ENCODE results near the gene DDX28. TPM values are rescaled to one million over a fixed set of nuclear protein-coding genes. Genes with fewer than 3 reads are reported as not detected.

The DDX28 gene
- total and polyA plus RNA-seq, 2 of the 4 experiments (the other 2 are of a cell fraction): 9.2 to 10.0 TPM

DNA sequence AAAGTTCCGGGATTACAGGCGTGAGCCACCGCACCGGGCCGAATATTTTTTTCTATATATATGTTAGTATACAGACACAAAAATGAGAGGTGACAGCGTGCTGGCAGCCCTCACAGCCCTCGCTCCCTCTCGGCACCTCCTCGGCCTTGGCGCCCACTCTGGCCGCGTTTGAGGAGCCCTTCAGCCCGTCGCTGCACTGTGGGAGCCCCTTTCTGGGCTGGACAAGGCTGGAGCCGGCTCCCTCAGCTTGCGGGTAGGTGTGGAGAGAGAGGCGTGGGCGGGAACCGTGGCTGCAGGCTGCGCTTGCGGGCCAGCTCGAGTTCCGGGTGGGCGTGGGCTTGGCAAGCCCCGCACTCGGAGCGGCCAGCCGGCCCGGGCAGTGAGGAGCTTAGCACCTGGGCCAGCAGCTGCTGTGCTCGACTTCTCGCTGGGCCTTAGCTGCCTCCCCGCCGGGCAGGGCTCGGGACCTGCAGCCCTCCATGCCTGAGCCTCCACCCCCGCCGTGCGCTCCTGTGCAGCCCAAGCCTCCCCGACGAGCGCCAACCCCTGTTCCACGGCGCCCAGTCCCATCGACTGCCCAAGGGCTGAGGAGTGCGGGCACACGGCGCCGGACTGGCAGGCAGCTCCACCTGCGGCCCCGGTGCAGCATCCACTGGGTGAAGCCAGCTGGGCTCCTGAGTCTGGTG, 40.9 kb downstream of the DDX28 start:
- POLR2A ChIA-PET (ENCODE audit: unreplicated experiment): interaction anchor here (0.6 kb wide), 1 partner anchor 53 kb away, joined by 4 read pairs; no protein-coding TSS in a partner anchor
- no TSS peak for BruUV-seq (replicated peaks)
- no peak overlapping the region for H3K56ac ChIP-seq (ENCODE audit: extremely low read depth, insufficient read depth, low read length)

More for the DNA sequence above, 40.9 kb downstream of the DDX28 start:
- TF ChIP-seq CHD1 (IDR thresholded peaks at IDR 0.05; ENCODE audit: low read depth, low read length): no peak
- TF ChIP-seq SMC3 (IDR thresholded peaks at IDR 0.05; ENCODE audit: low read depth, low read length): no peak
- no peak for TF ChIP-seq NFE2L2 (IDR thresholded peaks at IDR 0.05; ENCODE audit: low read depth, low read length)
- TF ChIP-seq RAD21 (IDR thresholded peaks at IDR 0.05; ENCODE audit: low read length): no peak
- TF ChIP-seq, protein P1, sequence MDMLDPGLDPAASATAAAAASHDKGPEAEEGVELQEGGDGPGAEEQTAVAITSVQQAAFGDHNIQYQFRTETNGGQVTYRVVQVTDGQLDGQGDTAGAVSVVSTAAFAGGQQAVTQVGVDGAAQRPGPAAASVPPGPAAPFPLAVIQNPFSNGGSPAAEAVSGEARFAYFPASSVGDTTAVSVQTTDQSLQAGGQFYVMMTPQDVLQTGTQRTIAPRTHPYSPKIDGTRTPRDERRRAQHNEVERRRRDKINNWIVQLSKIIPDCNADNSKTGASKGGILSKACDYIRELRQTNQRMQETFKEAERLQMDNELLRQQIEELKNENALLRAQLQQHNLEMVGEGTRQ (IDR thresholded peaks at IDR 0.05; ENCODE audit: low read depth, low read length): no peak
- no peak for TF ChIP-seq MAFK (IDR thresholded peaks at IDR 0.05; ENCODE audit: low read depth, low read length)
- TF ChIP-seq, protein P2, sequence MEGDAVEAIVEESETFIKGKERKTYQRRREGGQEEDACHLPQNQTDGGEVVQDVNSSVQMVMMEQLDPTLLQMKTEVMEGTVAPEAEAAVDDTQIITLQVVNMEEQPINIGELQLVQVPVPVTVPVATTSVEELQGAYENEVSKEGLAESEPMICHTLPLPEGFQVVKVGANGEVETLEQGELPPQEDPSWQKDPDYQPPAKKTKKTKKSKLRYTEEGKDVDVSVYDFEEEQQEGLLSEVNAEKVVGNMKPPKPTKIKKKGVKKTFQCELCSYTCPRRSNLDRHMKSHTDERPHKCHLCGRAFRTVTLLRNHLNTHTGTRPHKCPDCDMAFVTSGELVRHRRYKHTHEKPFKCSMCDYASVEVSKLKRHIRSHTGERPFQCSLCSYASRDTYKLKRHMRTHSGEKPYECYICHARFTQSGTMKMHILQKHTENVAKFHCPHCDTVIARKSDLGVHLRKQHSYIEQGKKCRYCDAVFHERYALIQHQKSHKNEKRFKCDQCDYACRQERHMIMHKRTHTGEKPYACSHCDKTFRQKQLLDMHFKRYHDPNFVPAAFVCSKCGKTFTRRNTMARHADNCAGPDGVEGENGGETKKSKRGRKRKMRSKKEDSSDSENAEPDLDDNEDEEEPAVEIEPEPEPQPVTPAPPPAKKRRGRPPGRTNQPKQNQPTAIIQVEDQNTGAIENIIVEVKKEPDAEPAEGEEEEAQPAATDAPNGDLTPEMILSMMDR (conservative IDR thresholded peaks at IDR 0.05; ENCODE audit: low read depth, low read length): no peak
- no peak for TF ChIP-seq POLR2A (IDR thresholded peaks at IDR 0.05; ENCODE audit: low read depth, low read length)
- TF ChIP-seq BHLHE40 (IDR thresholded peaks at IDR 0.05; ENCODE audit: low read depth, low read length): no peak
- no peak for TF ChIP-seq RFX5 (IDR thresholded peaks at IDR 0.05; ENCODE audit: low read depth, low read length)
- no peak for TF ChIP-seq MXI1 (IDR thresholded peaks at IDR 0.05; ENCODE audit: borderline replicate concordance, low read depth, low read length)
- TF ChIP-seq RCOR1 (IDR thresholded peaks at IDR 0.05; ENCODE audit: insufficient replicate concordance, low read length): no peak
- TF ChIP-seq, protein P3, sequence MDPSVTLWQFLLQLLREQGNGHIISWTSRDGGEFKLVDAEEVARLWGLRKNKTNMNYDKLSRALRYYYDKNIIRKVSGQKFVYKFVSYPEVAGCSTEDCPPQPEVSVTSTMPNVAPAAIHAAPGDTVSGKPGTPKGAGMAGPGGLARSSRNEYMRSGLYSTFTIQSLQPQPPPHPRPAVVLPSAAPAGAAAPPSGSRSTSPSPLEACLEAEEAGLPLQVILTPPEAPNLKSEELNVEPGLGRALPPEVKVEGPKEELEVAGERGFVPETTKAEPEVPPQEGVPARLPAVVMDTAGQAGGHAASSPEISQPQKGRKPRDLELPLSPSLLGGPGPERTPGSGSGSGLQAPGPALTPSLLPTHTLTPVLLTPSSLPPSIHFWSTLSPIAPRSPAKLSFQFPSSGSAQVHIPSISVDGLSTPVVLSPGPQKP (IDR thresholded peaks at IDR 0.05; ENCODE audit: borderline replicate concordance, low read depth, low read length): no peak
- TF ChIP-seq FOS (IDR thresholded peaks at IDR 0.05; ENCODE audit: low read depth, low read length): no peak
- Histone ChIP-seq H4K5ac (ENCODE audit: low read depth, low read length) (no peak overlapping the region), H3K4me3 (ENCODE audit: insufficient read depth, low read depth, low read length) (no peak overlapping the region), H3K18ac (ENCODE audit: low read depth, low read length) (no peak overlapping the region), H4K20me1 (ENCODE audit: insufficient read depth, low read length) (no peaks in the 10 kb centered on the region), H3K9me3 (ENCODE audit: control insufficient read depth, insufficient read depth, low read length) (no peaks in the 10 kb centered on the region), H2BK5ac (ENCODE audit: low read depth, low read length, poor library complexity, severe bottlenecking) (no peak overlapping the region), H3K27me3 (ENCODE audit: control insufficient read depth, insufficient read depth, low read length) (peaks cover 17% of the 10 kb centered on the region), H3K14ac (replicated peaks; ENCODE audit: low read depth, low read length) (no peak overlapping the region), H2BK15ac (ENCODE audit: low read depth, low read length) (no peak overlapping the region), H2AFZ (replicated peaks; ENCODE audit: low read length, poor library complexity) (no peak overlapping the region), H3K23ac (ENCODE audit: low read depth, low read length) (no peak overlapping the region), H3K4me2 (ENCODE audit: low read depth, low read length) (no peak overlapping the region), H2BK120ac (ENCODE audit: low read depth, low read length) (no peak overlapping the region), H3K79me1 (ENCODE audit: low read depth in 1 of 2, low read length in 2 of 2) (no peaks in the 10 kb centered on the region), H3K36me3 (ENCODE audit: control insufficient read depth, insufficient read depth, low read length) (no peaks in the 10 kb centered on the region), H3K4me1 (ENCODE audit: control insufficient read depth, insufficient read depth, low read length) (peaks cover 1% of the 10 kb centered on the region; the same call in 1 of the 2 replicates), H3K4ac (ENCODE audit: low read depth, low read length) (no peak overlapping the region), H2AK5ac (ENCODE audit: low read depth, low read length) (no peak overlapping the region), H2BK20ac (ENCODE audit: low read depth, low read length) (no peak overlapping the region), H2AK9ac (replicated peaks; ENCODE audit: low read depth, low read length, poor library complexity) (no peak overlapping the region), H3K9me1 (ENCODE audit: insufficient read depth, low read length) (no peaks in the 10 kb centered on the region), H4K8ac (ENCODE audit: low read depth in 2 of 2, low read length in 2 of 2) (no peak overlapping the region), H4K91ac (ENCODE audit: insufficient read depth, low read depth, low read length) (no peak overlapping the region), H3K9ac (ENCODE audit: low read depth, low read length) (no peak overlapping the region), H3K27ac (ENCODE audit: insufficient read depth, low read length) (no peak overlapping the region)
- no peak for ATAC-seq (ENCODE audit: low read depth)
- intact Hi-C loops (cut with micrococcal nuclease): no loop called here
- WGBS, 2 experiments (ENCODE audit: extremely low coverage in 2 of 2, insufficient read length in 1 of 2): 94% methylated on average over 21 of the region's 49 CpGs; no CpG with 5 or more reads in 1 of the 2 experiments
- DNase-seq: no peak
- in situ Hi-C loops (cut with MboI; ENCODE audit: low sequenced_read_pairs): loop anchor here (10.0 kb wide), 1 partner anchor 243 kb away; no protein-coding TSS in a partner anchor
- dilution Hi-C loops (cut with HindIII; ENCODE audit: low sequenced_read_pairs, unreplicated experiment): no loop called here
- CTCF ChIA-PET: no interaction called here
